ENCODE results near the gene OR2T35. TPM values are rescaled to one million over a fixed set of nuclear protein-coding genes. Genes with fewer than 3 reads are reported as not detected.
A peak's percentile ranks its signal among the peaks of the same experiment; 100 is the strongest.
"Not testable (repeated sequence)": the region's sequence is repeated elsewhere in the genome, so short reads cannot be mapped to it uniquely, and the experiment has no call there.

Gene OR2T35
- total and polyA plus RNA-seq, 2 of the 13 experiments (the other 11 are each of a cell fraction or from before 2014, with no cell fraction given), result not detected

DNA sequence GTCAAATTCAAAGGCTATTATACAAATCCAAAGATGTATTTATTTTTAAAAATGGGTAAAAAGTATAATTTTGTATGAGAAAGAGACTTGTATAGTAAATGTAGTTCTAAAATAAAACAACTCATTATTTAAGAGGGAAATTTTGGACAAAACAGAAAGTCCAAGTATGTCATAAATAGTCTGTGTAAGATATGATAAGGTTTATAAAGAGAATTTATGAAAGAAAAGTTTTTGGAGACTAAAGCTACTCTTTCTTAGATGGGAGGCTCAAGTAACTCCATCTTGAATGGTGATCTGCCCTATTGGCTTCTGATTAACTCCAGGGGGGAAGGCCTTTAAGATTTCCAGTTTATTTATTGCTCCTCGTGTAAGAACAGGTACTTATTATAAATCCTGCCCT is 24.9 kb upstream of the OR2T35 start:
- H2AFZ ChIP-seq (ENCODE audit: low read length), result no peak overlapping the region
- POLR2A ChIA-PET, result no interaction called here
- 0% methylated on average over 1 of the region's 1 CpG for WGBS (ENCODE audit: low lambda C conversion rate)
- H3K27me3 ChIP-seq (ENCODE audit: control insufficient read depth in 1 of 2, insufficient read depth in 2 of 2, low read length in 2 of 2), result no peaks in the 10 kb centered on the region
- H3K4me2 ChIP-seq (ENCODE audit: low read depth, low read length), result no peak overlapping the region
- no peaks in the 10 kb centered on the region for H3K79me2 ChIP-seq (ENCODE audit: insufficient read depth, low read length)
- no peaks in the 10 kb centered on the region for H3K4me1 ChIP-seq (ENCODE audit: insufficient read depth, low read length)
- H4K20me1 ChIP-seq (ENCODE audit: insufficient read depth, low read length), result no peaks in the 10 kb centered on the region
- H3K9me3 ChIP-seq (ENCODE audit: low read length), result peaks cover 15% of the 10 kb centered on the region
- H3K4me3 ChIP-seq (replicated peaks in 1 of 3; ENCODE audit: insufficient read depth in 1 of 3, low read depth in 2 of 3, low read length in 3 of 3), result no peak overlapping the region
- no peak for ATAC-seq
- in situ Hi-C loops (cut with HindIII; ENCODE audit: extremely low pct_ligation_motif_present, low pct_unique_long_range_greater_than_20kb) (no loop called here), intact Hi-C loops (cut with micrococcal nuclease; ENCODE audit: unreplicated experiment) (no loop called here)
- CTCF ChIA-PET (ENCODE audit: low intra/inter-chr PET ratio, low total read pairs), result no interaction called here
- TF ChIP-seq, protein P1, sequence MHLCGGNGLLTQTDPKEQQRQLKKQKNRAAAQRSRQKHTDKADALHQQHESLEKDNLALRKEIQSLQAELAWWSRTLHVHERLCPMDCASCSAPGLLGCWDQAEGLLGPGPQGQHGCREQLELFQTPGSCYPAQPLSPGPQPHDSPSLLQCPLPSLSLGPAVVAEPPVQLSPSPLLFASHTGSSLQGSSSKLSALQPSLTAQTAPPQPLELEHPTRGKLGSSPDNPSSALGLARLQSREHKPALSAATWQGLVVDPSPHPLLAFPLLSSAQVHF (CRISPR knock-in tag; IDR thresholded peaks at IDR 0.05), result no peak
- TF ChIP-seq ZFP36 (IDR thresholded peaks at IDR 0.05; ENCODE audit: borderline replicate concordance, low read depth, low read length, partially characterized antibody), result peak; percentile 67
- H3K9ac ChIP-seq (ENCODE audit: insufficient read depth, low read depth, low read length), result no peak overlapping the region
- H3K27ac ChIP-seq (ENCODE audit: extremely low read length, insufficient read depth, low read length), result no peak overlapping the region
- no peak for DNase-seq (ENCODE audit: low spot score)
- no peaks in the 10 kb centered on the region for H3K36me3 ChIP-seq (replicated peaks in 1 of 2; ENCODE audit: control insufficient read depth in 1 of 2, insufficient read depth in 2 of 2, low read length in 2 of 2)
- no peak for FAIRE-seq
- BruUV-seq (replicated peaks), result no TSS peak

DNA sequence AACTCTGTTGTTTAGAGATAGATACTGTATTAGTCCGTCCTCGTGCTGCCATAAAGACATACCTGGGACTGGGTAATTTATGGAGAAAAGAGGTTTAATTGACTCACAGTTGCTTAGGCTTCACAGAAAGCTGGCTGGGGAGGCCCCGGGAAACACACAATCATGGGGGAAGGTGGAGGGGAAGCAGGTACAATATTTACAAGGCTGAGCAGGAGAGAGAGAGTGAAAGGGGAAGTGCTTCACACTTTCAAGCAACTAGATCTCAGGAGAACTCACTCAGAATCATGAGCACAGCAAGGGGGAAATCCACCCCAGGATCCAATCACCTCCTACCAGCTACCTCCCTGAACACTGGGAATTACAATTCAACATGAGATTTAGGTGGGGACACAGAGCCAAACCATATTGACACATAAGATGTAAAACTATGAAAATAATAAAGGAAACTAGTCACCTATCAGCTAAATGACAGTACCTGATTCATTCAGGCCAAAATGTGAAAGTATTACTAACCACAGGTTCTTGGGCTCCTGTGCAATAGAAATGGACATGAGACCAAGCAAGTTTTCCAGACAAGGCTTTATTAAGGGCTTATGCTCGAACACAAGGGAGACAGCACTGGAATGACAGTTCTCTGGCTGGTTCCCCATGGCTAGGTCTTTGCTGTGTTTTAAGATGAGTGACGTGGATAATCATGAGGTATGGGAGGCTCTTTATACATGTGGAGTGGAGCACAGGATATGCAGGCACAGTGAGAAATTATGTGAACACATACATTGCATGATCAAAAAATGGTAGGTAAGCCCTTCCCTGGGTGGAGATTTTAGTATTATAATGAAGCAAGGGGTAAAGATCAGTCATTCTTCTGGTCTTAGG is 18.6 kb upstream of the OR2T35 start:
- H4K20me1 ChIP-seq (ENCODE audit: insufficient read depth, low read length); BruUV-seq (replicated peaks); CTCF ChIA-PET (ENCODE audit: low intra/inter-chr PET ratio, low total read pairs); ATAC-seq; H3K79me2 ChIP-seq (ENCODE audit: insufficient read depth, low read length); intact Hi-C loops (cut with micrococcal nuclease; ENCODE audit: unreplicated experiment); in situ Hi-C loops (cut with HindIII; ENCODE audit: extremely low pct_ligation_motif_present, low pct_unique_long_range_greater_than_20kb); DNase-seq (ENCODE audit: low spot score); H3K4me3 ChIP-seq (replicated peaks in 1 of 3; ENCODE audit: insufficient read depth in 1 of 3, low read depth in 2 of 3, low read length in 3 of 3); H3K4me1 ChIP-seq (ENCODE audit: insufficient read depth, low read length); FAIRE-seq; H3K27me3 ChIP-seq (ENCODE audit: control insufficient read depth in 1 of 2, insufficient read depth in 2 of 2, low read length in 2 of 2); POLR2A ChIA-PET; H2AFZ ChIP-seq (ENCODE audit: low read length); H3K9ac ChIP-seq (ENCODE audit: insufficient read depth, low read depth, low read length); H3K9me3 ChIP-seq (ENCODE audit: low read length); H3K4me2 ChIP-seq (ENCODE audit: low read depth, low read length); H3K36me3 ChIP-seq (replicated peaks in 1 of 2; ENCODE audit: control insufficient read depth in 1 of 2, insufficient read depth in 2 of 2, low read length in 2 of 2); H3K27ac ChIP-seq (ENCODE audit: extremely low read length, insufficient read depth, low read length): not testable (repeated sequence)
- 0% methylated on average over 5 of the region's 5 CpGs for WGBS (ENCODE audit: low lambda C conversion rate)

GRCh38 chr1:248656797-248657196 is 11.7 kb upstream of the OR2T35 start:
- H3K36me3 ChIP-seq (replicated peaks in 1 of 2; ENCODE audit: control insufficient read depth in 1 of 2, insufficient read depth in 2 of 2, low read length in 2 of 2); H4K20me1 ChIP-seq (ENCODE audit: insufficient read depth, low read length); H3K4me1 ChIP-seq (ENCODE audit: insufficient read depth, low read length); H3K4me2 ChIP-seq (ENCODE audit: low read depth, low read length); BruUV-seq (replicated peaks); H2AFZ ChIP-seq (ENCODE audit: low read length); H3K9me3 ChIP-seq (ENCODE audit: low read length); CTCF ChIA-PET (ENCODE audit: low intra/inter-chr PET ratio, low total read pairs); H3K4me3 ChIP-seq (replicated peaks in 1 of 3; ENCODE audit: insufficient read depth in 1 of 3, low read depth in 2 of 3, low read length in 3 of 3); H3K27me3 ChIP-seq (ENCODE audit: control insufficient read depth in 1 of 2, insufficient read depth in 2 of 2, low read length in 2 of 2); FAIRE-seq; intact Hi-C loops (cut with micrococcal nuclease; ENCODE audit: unreplicated experiment); POLR2A ChIA-PET; ATAC-seq; in situ Hi-C loops (cut with HindIII; ENCODE audit: extremely low pct_ligation_motif_present, low pct_unique_long_range_greater_than_20kb); H3K79me2 ChIP-seq (ENCODE audit: insufficient read depth, low read length); DNase-seq (ENCODE audit: low spot score); H3K27ac ChIP-seq (ENCODE audit: extremely low read length, insufficient read depth, low read length); H3K9ac ChIP-seq (ENCODE audit: insufficient read depth, low read depth, low read length): not testable (repeated sequence)
- WGBS (ENCODE audit: low lambda C conversion rate), result 30% methylated on average over 5 of the region's 6 CpGs

GRCh38 chr1:248655354-248655753 is 10.3 kb upstream of the OR2T35 start, which contains the start of gene OR2T27:
OR2T27 (minus strand) TSS chr1:248655528; CDS start chr1:248650884, 4,644 bp downstream.
- H3K9me3 ChIP-seq (ENCODE audit: low read length); H3K9ac ChIP-seq (ENCODE audit: insufficient read depth, low read depth, low read length); H3K4me3 ChIP-seq (replicated peaks in 1 of 3; ENCODE audit: insufficient read depth in 1 of 3, low read depth in 2 of 3, low read length in 3 of 3); DNase-seq (ENCODE audit: low spot score); H3K36me3 ChIP-seq (replicated peaks in 1 of 2; ENCODE audit: control insufficient read depth in 1 of 2, insufficient read depth in 2 of 2, low read length in 2 of 2); CTCF ChIA-PET (ENCODE audit: low intra/inter-chr PET ratio, low total read pairs); intact Hi-C loops (cut with micrococcal nuclease; ENCODE audit: unreplicated experiment); BruUV-seq (replicated peaks); H2AFZ ChIP-seq (ENCODE audit: low read length); H3K27ac ChIP-seq (ENCODE audit: extremely low read length, insufficient read depth, low read length); H3K79me2 ChIP-seq (ENCODE audit: insufficient read depth, low read length); POLR2A ChIA-PET; ATAC-seq; H3K4me1 ChIP-seq (ENCODE audit: insufficient read depth, low read length); H4K20me1 ChIP-seq (ENCODE audit: insufficient read depth, low read length); H3K27me3 ChIP-seq (ENCODE audit: control insufficient read depth in 1 of 2, insufficient read depth in 2 of 2, low read length in 2 of 2); in situ Hi-C loops (cut with HindIII; ENCODE audit: extremely low pct_ligation_motif_present, low pct_unique_long_range_greater_than_20kb); H3K4me2 ChIP-seq (ENCODE audit: low read depth, low read length); FAIRE-seq: not testable (repeated sequence)
- 17% methylated on average over 1 of the region's 3 CpGs for WGBS (ENCODE audit: low lambda C conversion rate)
